KBM-7 (cell line): ENCODE measurements around the gene TRAPPC2.
A peak's percentile ranks its signal among the peaks of the same experiment; 100 is the strongest.

Experiments used
- DNase-seq: peaks from one replicate; pipeline ENCODE4 v3.0.0-alpha.2; 2015
- in situ Hi-C: fragments of 300-500 bp; cut with MboI; formaldehyde crosslinking; loops from 2 replicates; pipeline ENCODE4 v1.14.3; 2020; ENCODE audit warnings: low sequenced_read_pairs, low pct_unique_long_range_greater_than_20kb, mixed read lengths

The TRAPPC2 gene

DNA sequence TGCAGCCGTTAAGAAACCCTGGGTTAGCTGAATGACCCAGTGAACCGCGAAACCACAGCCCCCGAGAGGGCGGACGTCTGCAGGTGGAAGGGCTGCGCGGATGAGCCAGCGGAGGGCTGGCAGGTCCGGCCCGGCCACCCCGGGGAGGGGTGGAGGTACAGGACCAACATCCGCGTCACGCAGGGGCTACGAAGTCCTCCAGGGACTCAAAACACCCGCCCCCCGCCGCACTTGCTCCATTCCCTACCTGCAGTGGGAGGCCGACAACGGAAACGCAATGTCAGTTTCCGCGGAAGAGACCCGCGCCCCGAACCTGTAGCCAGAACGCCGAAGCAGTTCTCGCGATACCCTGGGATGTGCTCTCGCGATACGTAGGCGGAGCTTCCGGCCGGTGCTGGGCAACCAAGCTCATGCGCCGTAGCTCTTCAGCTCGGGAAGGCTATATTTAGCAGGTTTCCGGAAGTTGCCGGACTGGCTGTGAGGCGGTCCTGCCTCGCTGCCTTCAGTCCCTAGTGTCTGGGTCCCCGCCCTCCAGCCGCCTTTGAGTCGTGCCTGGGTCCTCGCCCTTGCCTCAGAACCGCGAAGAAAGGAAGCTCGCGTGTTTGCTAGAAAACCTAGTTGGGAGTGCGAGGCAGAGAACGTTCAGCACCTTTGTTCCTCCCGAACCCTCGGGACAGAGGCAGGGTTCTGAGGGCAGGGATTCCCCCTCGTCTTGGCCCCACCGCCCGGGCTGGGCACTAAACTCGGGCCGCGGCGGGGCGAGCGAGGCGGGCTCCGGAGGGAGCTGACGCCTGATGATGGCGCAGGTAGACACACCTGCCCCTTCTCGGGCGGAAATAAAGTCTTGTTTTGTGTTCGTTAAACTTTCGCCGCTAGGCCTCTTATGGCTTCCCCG is at the start of gene TRAPPC2, which contains the start of gene OFD1:
Gene TRAPPC2 (minus strand): TSS at position 343 of the 895 bp plus-strand sequence. CDS start 14,657 bp downstream, outside the sequence.
Gene OFD1 (plus strand): TSS at position 471 of the 895 bp plus-strand sequence. CDS start 324 bp downstream, at position 795.
- DNase-seq, result peak; percentile 98
- in situ Hi-C loops, result no loop called here

DNA sequence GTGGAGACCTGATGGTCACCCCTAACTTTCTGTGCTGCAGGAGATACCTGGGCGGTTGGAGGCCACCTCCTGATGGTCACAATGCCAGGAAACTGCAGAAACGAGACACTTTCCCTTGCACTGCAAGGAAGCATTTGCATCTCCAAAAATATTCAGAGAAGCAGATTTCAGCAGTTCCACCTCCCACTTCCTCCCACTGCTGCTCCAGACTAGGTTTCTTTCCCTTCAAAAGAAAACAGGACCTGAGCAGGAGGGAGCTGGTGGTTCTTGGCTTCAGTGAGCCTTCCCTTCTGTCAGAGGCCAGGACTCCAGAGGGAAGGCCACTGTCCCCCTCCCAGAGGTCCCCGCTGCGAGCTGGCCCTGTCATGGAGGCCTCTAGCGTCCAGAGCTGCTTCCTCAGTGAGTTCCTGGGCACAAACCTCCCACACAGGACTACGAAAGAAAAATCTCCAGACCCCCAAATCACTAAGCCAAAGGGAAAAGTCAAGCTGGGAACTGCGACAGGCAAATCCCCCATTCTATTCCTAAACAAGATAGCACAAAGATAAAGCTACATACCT is 46.5 kb upstream of the TRAPPC2 start:
- DNase-seq, result no peak
- in situ Hi-C loops, result no loop called here

- no peak for DNase-seq
- in situ Hi-C loops, result no loop called here
Observed at GRCh38 chrX:13778916-13779315, 44.5 kb upstream of the TRAPPC2 start.

GRCh38 chrX:13776387-13776786 is 42.0 kb upstream of the TRAPPC2 start:
- DNase-seq, result no peak
- in situ Hi-C loops, result no loop called here

- no peak for DNase-seq
- in situ Hi-C loops, result no loop called here
Observed at GRCh38 chrX:13775837-13776236, 41.4 kb upstream of the TRAPPC2 start.

GRCh38 chrX:13774696-13775095 is 40.3 kb upstream of the TRAPPC2 start:
- in situ Hi-C loops, result loop anchor here (25.0 kb wide), 1 partner anchor 238 kb away; no protein-coding TSS in a partner anchor
- DNase-seq, result no peak

DNA sequence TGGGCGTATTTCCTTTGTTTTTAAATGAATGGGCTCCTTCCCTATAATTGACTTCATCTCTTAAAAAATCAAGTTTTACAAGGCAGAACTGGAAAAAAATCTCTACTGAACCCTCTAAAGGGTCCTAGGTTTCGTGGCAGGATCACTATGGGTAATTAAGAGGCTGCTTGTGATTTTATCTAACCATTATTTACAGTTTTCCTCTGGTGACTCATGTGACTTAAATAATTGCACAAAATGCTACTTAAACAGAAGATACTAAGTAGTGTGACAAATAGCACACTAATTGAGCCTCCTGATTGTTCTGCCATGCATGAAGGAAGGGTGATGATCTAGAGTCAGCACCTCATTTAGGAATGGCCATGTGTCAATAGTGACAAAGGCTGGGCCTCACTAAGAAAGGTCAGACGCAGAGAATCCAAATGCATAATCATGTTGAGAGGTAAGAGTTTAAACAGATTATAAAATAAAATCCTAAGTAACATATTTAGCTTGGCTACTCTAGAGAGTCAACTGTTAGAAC is 35.7 kb upstream of the TRAPPC2 start:
- DNase-seq, result no peak
- in situ Hi-C loops, result loop anchor here (25.0 kb wide), 1 partner anchor 242 kb away; no protein-coding TSS in a partner anchor

GRCh38 chrX:13768939-13769338 is 34.5 kb upstream of the TRAPPC2 start:
- in situ Hi-C loops, result loop anchor here (25.0 kb wide), 1 partner anchor 243 kb away; no protein-coding TSS in a partner anchor
- DNase-seq, result no peak

GRCh38 chrX:13764765-13765164 is 30.3 kb upstream of the TRAPPC2 start:
- in situ Hi-C loops, result loop anchor here (25.0 kb wide), 1 partner anchor 248 kb away; no protein-coding TSS in a partner anchor
- DNase-seq, result no peak

DNA sequence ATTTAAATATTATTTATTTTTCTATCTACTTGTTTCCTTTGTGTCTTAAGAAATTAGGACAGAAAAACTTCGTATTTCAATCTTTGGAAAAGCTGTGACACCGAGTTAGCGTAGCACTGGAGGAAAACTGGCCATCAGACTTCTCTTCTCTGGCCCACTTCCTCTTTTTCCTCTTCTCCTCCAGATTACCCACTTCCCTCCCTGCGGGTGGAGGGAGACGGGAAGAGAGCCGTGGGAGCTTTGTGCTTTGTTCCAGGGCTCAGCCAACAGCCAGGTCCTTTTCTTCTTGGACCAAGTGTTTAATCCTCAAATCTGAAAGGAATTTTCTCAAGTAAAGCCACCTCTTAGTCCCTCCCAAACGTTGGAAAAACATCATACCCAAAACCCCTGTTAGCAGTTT is 29.9 kb upstream of the TRAPPC2 start:
- peak; percentile 71 for DNase-seq
- in situ Hi-C loops, result loop anchor here (25.0 kb wide), 1 partner anchor 248 kb away; no protein-coding TSS in a partner anchor

- in situ Hi-C loops, result loop anchor here (25.0 kb wide), 1 partner anchor 249 kb away; no protein-coding TSS in a partner anchor
Observed at GRCh38 chrX:13763489-13763888, 29.1 kb upstream of the TRAPPC2 start.

GRCh38 chrX:13761606-13762414 is 27.4 kb upstream of the TRAPPC2 start:
- in situ Hi-C loops, result loop anchor here (25.0 kb wide), 1 partner anchor 250 kb away; no protein-coding TSS in a partner anchor
- DNase-seq, result no peak

More at GRCh38 chrX:13763489-13763888, 29.1 kb upstream of the TRAPPC2 start:
- no peak for DNase-seq

DNA sequence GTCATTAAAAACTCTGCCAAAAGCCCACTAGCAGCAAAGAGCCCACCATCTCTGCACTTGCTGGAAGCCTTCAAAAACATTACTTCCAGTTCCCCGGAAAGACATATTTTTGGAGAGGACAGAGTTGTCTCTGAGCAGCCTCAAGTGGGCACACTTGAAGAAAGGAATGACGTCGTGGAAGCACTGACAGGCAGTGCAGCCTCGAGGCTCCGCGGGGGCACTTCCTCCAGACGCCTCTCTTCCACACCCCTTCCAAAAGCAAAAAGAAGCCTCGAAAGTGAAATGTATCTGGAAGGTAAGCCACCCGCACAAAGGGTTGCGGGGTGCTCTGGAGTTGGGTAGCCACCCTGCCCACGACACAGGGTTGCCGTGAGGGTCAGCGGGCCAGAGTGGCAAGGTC is 26.0 kb upstream of the TRAPPC2 start:
- no peak for DNase-seq
- in situ Hi-C loops, result loop anchor here (25.0 kb wide), 1 partner anchor 252 kb away; no protein-coding TSS in a partner anchor

DNA sequence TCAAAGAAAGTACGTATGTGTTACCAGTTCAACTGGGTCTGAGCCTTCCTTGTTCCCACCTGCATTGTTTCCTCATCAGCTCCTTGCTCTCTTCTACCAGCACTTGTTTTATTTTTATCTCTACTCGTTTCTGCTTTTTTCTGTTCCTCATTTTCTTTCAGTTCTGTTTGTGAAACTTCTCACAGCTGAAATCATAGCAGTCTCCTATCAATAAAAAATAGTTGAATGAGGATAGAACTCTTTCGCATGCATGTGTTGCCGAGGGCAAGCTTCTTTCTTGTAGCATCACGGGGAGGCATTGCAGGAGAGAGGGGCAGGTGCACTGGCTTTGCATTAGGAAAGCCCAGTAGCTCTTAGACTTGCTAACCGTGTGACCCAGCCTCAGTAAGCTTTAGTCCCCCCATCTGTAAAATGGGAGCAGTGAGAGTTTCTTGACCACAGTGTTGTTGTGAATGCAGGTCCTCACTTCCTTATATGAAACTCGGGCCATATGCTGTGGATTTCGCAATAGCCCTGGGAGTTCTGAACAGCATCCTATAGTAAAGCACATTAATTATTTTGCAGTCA is 24.8 kb upstream of the TRAPPC2 start:
- in situ Hi-C loops, result loop anchor here (25.0 kb wide), 1 partner anchor 253 kb away; no protein-coding TSS in a partner anchor
- DNase-seq, result peak; percentile 52

GRCh38 chrX:13756381-13756780 is 22.0 kb upstream of the TRAPPC2 start:
- in situ Hi-C loops, result loop anchor here (25.0 kb wide), 1 partner anchor 256 kb away; no protein-coding TSS in a partner anchor
- DNase-seq, result no peak

DNA sequence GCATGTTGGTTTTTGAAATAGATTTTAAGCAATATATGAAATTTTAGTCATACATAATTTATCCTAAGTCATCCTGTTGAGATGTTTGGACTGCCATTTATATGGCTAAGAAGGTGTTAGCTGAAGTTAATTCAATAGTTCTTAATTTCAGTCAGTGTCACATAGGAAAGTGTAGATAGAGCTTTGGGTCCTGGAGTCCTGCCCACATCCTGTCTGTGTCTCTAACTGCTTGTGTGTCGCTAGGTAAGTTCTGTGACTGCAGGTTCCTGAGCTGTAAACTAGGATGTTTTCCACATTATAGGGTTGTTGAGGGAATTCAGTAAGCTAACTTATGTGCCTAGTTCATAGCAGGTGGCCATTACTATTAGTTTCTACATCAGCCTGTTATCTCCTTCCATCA is 20.8 kb upstream of the TRAPPC2 start:
- in situ Hi-C loops, result loop anchor here (25.0 kb wide), 1 partner anchor 257 kb away; no protein-coding TSS in a partner anchor

DNA sequence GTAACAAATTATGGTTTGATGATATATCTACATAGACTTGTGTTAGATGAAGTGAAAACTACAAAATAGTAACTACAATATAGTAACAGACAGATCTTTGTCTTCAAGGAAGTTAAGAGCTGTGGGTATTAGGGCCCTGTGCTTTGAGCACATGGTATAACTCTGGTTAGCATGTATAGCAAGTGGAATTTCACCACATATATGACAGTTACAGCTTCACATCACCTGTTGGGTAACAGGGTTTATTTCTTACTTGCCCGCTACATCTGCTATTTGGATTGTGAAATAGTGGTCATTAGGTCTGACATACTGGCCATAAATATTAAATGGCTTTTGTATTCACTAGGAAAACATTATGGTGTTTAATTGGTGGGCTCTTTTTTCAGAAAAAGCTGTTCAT is 20.3 kb upstream of the TRAPPC2 start:
- in situ Hi-C loops, result loop anchor here (25.0 kb wide), 1 partner anchor 258 kb away; no protein-coding TSS in a partner anchor
- DNase-seq, result no peak

More for the DNA sequence above, 20.8 kb upstream of the TRAPPC2 start:
- DNase-seq, result no peak

GRCh38 chrX:13752646-13753045 is 18.2 kb upstream of the TRAPPC2 start:
- DNase-seq, result peak; percentile 63
- in situ Hi-C loops, result loop anchor here (25.0 kb wide), 1 partner anchor 260 kb away; no protein-coding TSS in a partner anchor
